A673 (cell line): ENCODE results near the gene ACAD9. TPM values are rescaled to one million over a fixed set of nuclear protein-coding genes. Genes with fewer than 3 reads are reported as not detected.

Experiments used
- BruUV-seq: library from RNA; stranded (reverse); fragments of 400-500 nt; replicated peaks from 2 replicates; lab custom pipeline; 2021; lab: Mats Ljungman, UMichigan
- CTCF ChIA-PET: fragments of 300-600 bp; sonication (Branson Sonifier 250); formaldehyde crosslinking; loops from one replicate; lab custom pipeline; 2022; ENCODE audit warnings: antibody characterized with exemption; lab: Charles Lee
- POLR2A ChIA-PET: fragments of 300-600 bp; sonication (Branson Sonifier 250); formaldehyde crosslinking; loops from one replicate; lab custom pipeline; 2022; ENCODE audit warnings: antibody characterized with exemption; ENCODE audit not compliant: low non-redundant PET; lab: Charles Lee
- DNase-seq: peaks from one replicate; pipeline ENCODE4 v3.0.0-alpha.2; 2015; ENCODE audit warnings: low spot score
- H3K27ac ChIP-seq: fragments of 200-600 bp; sonication (generic); 2 replicates; pipeline ENCODE4 v1.5.1; 2016; ENCODE audit warnings: mixed run types, low read depth, mild to moderate bottlenecking, mixed read lengths, antibody characterized with exemption, low read length; ENCODE audit not compliant: poor library complexity, severe bottlenecking
- H3K27me3 ChIP-seq: fragments of 200-600 bp; sonication (generic); replicated peaks from 2 replicates; pipeline ENCODE4 v1.6.1; 2017; ENCODE audit warnings: mixed run types, low read depth, mild to moderate bottlenecking, mixed read lengths, antibody characterized with exemption, low read length; ENCODE audit not compliant: insufficient read depth, poor library complexity
- H3K36me3 ChIP-seq: fragments of 200-600 bp; sonication (generic); 2 replicates; pipeline ENCODE4 v1.6.1; 2016; ENCODE audit warnings: mixed run types, mild to moderate bottlenecking, mixed read lengths, antibody characterized with exemption, low read length; ENCODE audit not compliant: insufficient read depth, poor library complexity, severe bottlenecking
- H3K4me1 ChIP-seq: fragments of 200-600 bp; sonication (generic); 2 replicates; pipeline ENCODE4 v1.6.1; 2017; ENCODE audit warnings: mixed run types, mild to moderate bottlenecking, mixed read lengths, antibody characterized with exemption, low read length; ENCODE audit not compliant: insufficient read depth, poor library complexity, severe bottlenecking
- H3K4me3 ChIP-seq: fragments of 200-600 bp; sonication (generic); 2 replicates; pipeline ENCODE4 v1.5.1; 2016; ENCODE audit warnings: low read depth, mixed run types, mild to moderate bottlenecking, mixed read lengths, low read length; ENCODE audit not compliant: poor library complexity, severe bottlenecking
- H3K9me3 ChIP-seq: fragments of 200-600 bp; sonication (generic); 2 replicates; pipeline ENCODE4 v1.6.1; 2016; ENCODE audit warnings: mixed run types, low read depth, mild to moderate bottlenecking, mixed read lengths, antibody characterized with exemption, low read length; ENCODE audit not compliant: poor library complexity, severe bottlenecking
- CTCF ChIP-seq: fragments of 300-800, 200-600 bp; sonication (generic); conservative IDR thresholded peaks from 2 replicates; pipeline ENCODE4 v1.5.1; 2017; ENCODE audit warnings: low read depth, mild to moderate bottlenecking, antibody characterized with exemption, low read length, moderate library complexity, mixed read lengths
- EZH2 ChIP-seq: fragments of 200-600 bp; sonication (generic); IDR thresholded peaks from 2 replicates; pipeline ENCODE4 v1.6.1; 2017; ENCODE audit warnings: borderline replicate concordance, low read depth, mild to moderate bottlenecking, mixed read lengths, antibody characterized with exemption, low read length; ENCODE audit not compliant: poor library complexity, severe bottlenecking
- intact Hi-C: fragments of 100-400 bp; cut with micrococcal nuclease; formaldehyde crosslinking; loops from one replicate; pipeline ENCODE4 v1.10.0; 2022; ENCODE audit not compliant: unreplicated experiment
- total RNA-seq: library from RNA; stranded (reverse); gene quantifications from 2 replicates; pipeline ENCODE4 v1.2.3, GENCODE V29; 2021

Gene ACAD9
- total RNA-seq, 1 experiment from 2014 or later: 54.5 TPM

- peaks cover 64% of the 10 kb centered on the region for H3K36me3 ChIP-seq
- H3K27me3 ChIP-seq: no peaks in the 10 kb centered on the region
- no peaks in the 10 kb centered on the region for H3K4me1 ChIP-seq
- H3K4me3 ChIP-seq: no peak overlapping the region
- H3K9me3 ChIP-seq: no peaks in the 10 kb centered on the region
- POLR2A ChIA-PET: no interaction called here
- CTCF ChIA-PET: no interaction called here
- no peak for DNase-seq
- H3K27ac ChIP-seq: no peak overlapping the region
- BruUV-seq: no TSS peak
- TF ChIP-seq CTCF: no peak
- no peak for TF ChIP-seq EZH2
- intact Hi-C loops: no loop called here
These were observed 24.1 kb downstream of the ACAD9 start for GRCh38 chr3:128903501-128903900.

GRCh38 chr3:128906031-128906803, 26.8 kb downstream of the ACAD9 start:
- H3K4me1 ChIP-seq: no peaks in the 10 kb centered on the region
- H3K27ac ChIP-seq: no peak overlapping the region
- BruUV-seq: no TSS peak
- peaks cover 66% of the 10 kb centered on the region for H3K36me3 ChIP-seq
- TF ChIP-seq EZH2: no peak
- TF ChIP-seq CTCF: no peak
- H3K9me3 ChIP-seq: no peaks in the 10 kb centered on the region
- DNase-seq: no peak
- H3K27me3 ChIP-seq: no peaks in the 10 kb centered on the region
- ChIA-PET POLR2A (no interaction called here), CTCF (no interaction called here)
- no peak overlapping the region for H3K4me3 ChIP-seq
- intact Hi-C loops: no loop called here

GRCh38 chr3:128906804-128907525, 27.5 kb downstream of the ACAD9 start:
- BruUV-seq: no TSS peak

More at GRCh38 chr3:128906804-128907525, 27.5 kb downstream of the ACAD9 start:
- Histone ChIP-seq H3K27ac (no peak overlapping the region), H3K4me1 (no peaks in the 10 kb centered on the region), H3K27me3 (no peaks in the 10 kb centered on the region), H3K9me3 (no peaks in the 10 kb centered on the region), H3K36me3 (peaks cover 62% of the 10 kb centered on the region), H3K4me3 (no peak overlapping the region)
- POLR2A ChIA-PET: no interaction called here
- no peak for DNase-seq
- TF ChIP-seq CTCF (no peak), EZH2 (no peak)
- intact Hi-C loops: no loop called here
- CTCF ChIA-PET: no interaction called here
